Mammary microvascular endothelial cell (primary cell): Measurements from ENCODE around the gene RPL36A. TPM values are rescaled to one million over a fixed set of nuclear protein-coding genes. Genes with fewer than 3 reads are reported as not detected.

Source experiments
- total RNA-seq: library from RNA; depleted of rRNA; stranded (reverse); fragments of >200 nt; gene quantifications from 2 replicates; pipeline ENCODE4 v1.2.3, GENCODE V29; 2015

The RPL36A gene
- 1,983 and 2,269 TPM in 2 replicates for total RNA-seq

GRCh38 chrX:101390664-101391525 lies at the start of gene RPL36A:
RPL36A (plus strand) TSS chrX:101391011; CDS start chrX:101391044, 33 bp downstream.

GRCh38 chrX:101348452-101349192 lies 42.2 kb upstream of the RPL36A start, which contains the start of gene TIMM8A:
TIMM8A (minus strand) TSS chrX:101348742; CDS start chrX:101348664, 78 bp downstream.

GRCh38 chrX:101385795-101386541 lies 4.8 kb upstream of the RPL36A start, which contains the start of gene BTK:
BTK (minus strand) TSS chrX:101386191; CDS start chrX:101375284, 10,907 bp downstream.

GRCh38 chrX:101407748-101408531 lies 17.1 kb downstream of the RPL36A start, which contains the start of the genes GLA and HNRNPH2:
GLA (minus strand) TSS chrX:101407925; CDS start chrX:101407903, 22 bp downstream.
HNRNPH2 (plus strand) TSS chrX:101408222; CDS start chrX:101411989, 3,767 bp downstream.

Other genes starting within 250 kb of the RPL36A start
- 0.15 and 0.47 TPM in 2 replicates for gene DRP2, start 171.2 kb upstream of the RPL36A start, total RNA-seq
- gene TAF7L, start 99.7 kb upstream of the RPL36A start, total RNA-seq: 1.00 and 1.1 TPM in 2 replicates
- gene TIMM8A, start 42.3 kb upstream of the RPL36A start, total RNA-seq: 7.2 and 10.3 TPM in 2 replicates
- not detected in 2 replicates for gene BTK, start 4.8 kb upstream of the RPL36A start, total RNA-seq
- gene GLA, start 16.9 kb downstream of the RPL36A start, total RNA-seq: 40.5 and 45.6 TPM in 2 replicates
- 48.9 and 56.4 TPM in 2 replicates for gene HNRNPH2, start 17.2 kb downstream of the RPL36A start, total RNA-seq
- 3.4 and 4.5 TPM in 2 replicates for gene ARMCX4, start 94.4 kb downstream of the RPL36A start, total RNA-seq
- gene ARMCX1, start 159.5 kb downstream of the RPL36A start, total RNA-seq: 21.7 and 23.5 TPM in 2 replicates
- gene ARMCX6, start 227.0 kb downstream of the RPL36A start, total RNA-seq: 39.2 and 46.3 TPM in 2 replicates
- gene ARMCX3, start 232.1 kb downstream of the RPL36A start, total RNA-seq: 38.7 and 42.1 TPM in 2 replicates